Heart left ventricle (tissue), 13 donors: ENCODE results near the gene C13orf42.

Experiments
- CTCF ChIP-seq, 12 donors: fragments of 200-600 bp; sonication (generic) in 4 of 12; IDR thresholded peaks; one replicate each; pipeline versions ENCODE4 v1.5.0 to v1.8.0; 2018 to 2022; ENCODE audit warnings: antibody characterized with exemption in 12 of 12, mild to moderate bottlenecking in 5 of 12
- POLR2A ChIP-seq, 2 donors: fragments of 450-650 bp; IDR thresholded peaks; one replicate each; pipeline ENCODE4 v1.6.1; 2017; ENCODE audit warnings: antibody characterized with exemption in 2 of 2, mild to moderate bottlenecking in 2 of 2, moderate library complexity in 2 of 2
- donor health status: ischemic (EF 13 %, LVEDD 7.1; RV severe dilation, severe dysfunction).
- donor health status: DM: no; HTN: yes; CAD: no.
- donor health status: DM: no; HTN: no; CAD: no.
- donor health status: ischemic (EF 25% LVEDD 6.9; RV normal size, moderate dysfunction).
- donor health status: ischemic (EF 25% LVEDD 5.7; RV mildly dilated, moderate dysfunction).
- donor health status: ischemic (EF 35%, LVEDD 5.7; RV mildly dilated, moderate dysfunction).
- donor health status: nonischemic (EF 11% LVEDD 7.7; RV severe dilation, severe dysfunction).
- donor health status: DM: yes; HTN: yes; CAD: no.
- donor health status: PGD.
- donor health status: ischemic (EF 29% LVEDD 5.4; RV normal size, mild dysfunction).
- donor health status: nonischemic (EF 23%, LVEDD 6.1; RV moderate dilation, normal function).

GRCh38 chr13:51068501-51068900 lies 42.6 kb downstream of the C13orf42 start:
- TF ChIP-seq POLR2A (IDR thresholded peaks at IDR 0.05) = no peak
- TF ChIP-seq CTCF (IDR thresholded peaks at IDR 0.05) = no peak
